Subcutaneous adipose tissue (tissue), 4 donors: ENCODE results near the gene LOXL1. TPM values are rescaled to one million over a fixed set of nuclear protein-coding genes. Genes with fewer than 3 reads are reported as not detected.

Experiments used
- total RNA-seq, 4 donors: library from RNA; depleted of rRNA; stranded (reverse); fragments of >200 nt; gene quantifications; one replicate each; pipeline ENCODE4 v1.1.0, GENCODE V29; 2016
- TF ChIP-seq, protein P1 (sequence below): fragments of 450-650 bp; IDR thresholded peaks from one replicate; pipeline ENCODE4 v1.5.1; 2016; ENCODE audit warnings: low read depth, mild to moderate bottlenecking, control low read depth, antibody characterized with exemption, moderate library complexity

LOXL1 gene
- total RNA-seq, 4 donors from 2014 or later, result 4.2 to 9.2 (median 6.3) TPM

DNA sequence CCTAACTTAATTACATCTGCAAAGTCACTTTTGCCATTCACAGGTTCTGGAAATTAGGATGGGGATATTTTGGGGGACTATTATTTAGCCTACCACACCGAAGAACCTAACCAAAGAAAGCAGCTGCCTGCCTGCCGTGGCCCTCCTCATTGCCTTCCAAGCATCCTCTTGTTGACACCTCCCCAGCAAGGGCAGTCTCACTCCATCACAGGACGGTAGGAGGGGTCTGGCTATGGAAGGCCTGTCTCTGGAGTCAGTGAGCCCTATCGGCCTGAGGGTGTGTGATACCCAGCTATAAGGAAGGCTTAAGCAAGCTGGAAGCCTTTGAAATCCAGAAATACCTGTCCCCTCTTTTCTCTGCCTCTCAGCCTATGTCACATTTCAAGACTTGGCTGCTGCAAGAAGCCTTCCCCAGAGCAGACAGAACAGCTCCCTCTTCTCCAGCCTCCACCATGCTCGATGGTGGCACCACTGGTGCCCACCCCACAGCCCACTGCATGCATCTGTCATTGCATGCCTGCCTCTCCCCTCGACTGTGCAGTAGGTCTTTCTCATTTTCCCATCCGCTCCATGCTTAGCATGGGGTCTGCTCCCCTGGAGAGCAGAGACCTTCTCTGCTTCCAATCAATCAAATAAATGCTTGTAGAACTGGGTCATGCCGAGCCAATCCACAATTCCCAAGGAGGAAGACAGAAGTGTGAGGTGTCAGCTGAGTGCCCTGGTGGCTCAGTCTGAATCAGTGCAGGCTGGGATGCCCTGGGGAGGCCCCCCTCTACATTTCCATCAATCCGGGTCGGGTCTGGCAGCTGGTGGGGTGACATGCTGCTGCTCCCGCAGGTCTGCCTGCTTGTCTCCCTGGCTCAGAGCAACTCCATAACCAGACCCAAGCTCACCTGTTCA, 23.9 kb upstream of the LOXL1 start:
- TF ChIP-seq, protein P1, sequence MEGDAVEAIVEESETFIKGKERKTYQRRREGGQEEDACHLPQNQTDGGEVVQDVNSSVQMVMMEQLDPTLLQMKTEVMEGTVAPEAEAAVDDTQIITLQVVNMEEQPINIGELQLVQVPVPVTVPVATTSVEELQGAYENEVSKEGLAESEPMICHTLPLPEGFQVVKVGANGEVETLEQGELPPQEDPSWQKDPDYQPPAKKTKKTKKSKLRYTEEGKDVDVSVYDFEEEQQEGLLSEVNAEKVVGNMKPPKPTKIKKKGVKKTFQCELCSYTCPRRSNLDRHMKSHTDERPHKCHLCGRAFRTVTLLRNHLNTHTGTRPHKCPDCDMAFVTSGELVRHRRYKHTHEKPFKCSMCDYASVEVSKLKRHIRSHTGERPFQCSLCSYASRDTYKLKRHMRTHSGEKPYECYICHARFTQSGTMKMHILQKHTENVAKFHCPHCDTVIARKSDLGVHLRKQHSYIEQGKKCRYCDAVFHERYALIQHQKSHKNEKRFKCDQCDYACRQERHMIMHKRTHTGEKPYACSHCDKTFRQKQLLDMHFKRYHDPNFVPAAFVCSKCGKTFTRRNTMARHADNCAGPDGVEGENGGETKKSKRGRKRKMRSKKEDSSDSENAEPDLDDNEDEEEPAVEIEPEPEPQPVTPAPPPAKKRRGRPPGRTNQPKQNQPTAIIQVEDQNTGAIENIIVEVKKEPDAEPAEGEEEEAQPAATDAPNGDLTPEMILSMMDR, result no peak

DNA sequence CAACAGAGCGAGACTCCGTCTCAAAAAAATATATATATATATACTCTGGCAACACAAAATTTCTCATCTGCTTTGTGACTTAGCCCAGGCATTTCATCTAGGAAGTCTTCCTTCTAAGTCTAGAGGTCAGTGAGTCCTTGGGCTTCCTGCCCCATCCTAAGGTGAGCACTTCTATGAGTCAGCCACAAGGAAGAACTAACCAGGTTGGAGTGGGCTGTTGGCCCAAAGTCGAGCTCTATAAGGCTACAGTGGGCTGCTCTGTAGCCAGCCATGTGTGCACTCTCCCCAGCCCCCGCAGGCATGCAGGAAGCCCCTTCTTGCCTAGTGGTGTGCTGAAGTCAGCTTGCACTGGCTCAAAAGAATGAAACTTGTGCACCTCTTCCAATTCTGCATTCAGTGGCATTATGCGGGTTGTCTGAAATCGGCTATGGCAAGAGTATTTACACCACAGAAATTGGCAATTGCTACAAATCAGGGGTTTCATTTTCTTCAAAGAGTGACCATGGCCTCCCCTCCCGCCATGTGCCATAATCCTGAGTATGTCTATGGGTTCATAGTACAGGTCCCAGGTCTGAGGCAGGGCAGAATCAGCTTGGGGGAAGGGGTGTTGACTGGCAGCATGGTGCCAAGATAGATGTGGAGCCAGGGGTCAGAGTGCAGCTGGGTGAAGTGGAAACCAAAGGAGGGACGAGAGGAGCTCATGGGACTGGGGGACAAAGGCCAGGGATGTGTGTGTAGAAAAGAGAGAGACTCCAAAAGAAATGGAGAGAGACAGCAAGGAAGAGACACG, 22.0 kb upstream of the LOXL1 start:
- TF ChIP-seq, protein P1, result no peak

DNA sequence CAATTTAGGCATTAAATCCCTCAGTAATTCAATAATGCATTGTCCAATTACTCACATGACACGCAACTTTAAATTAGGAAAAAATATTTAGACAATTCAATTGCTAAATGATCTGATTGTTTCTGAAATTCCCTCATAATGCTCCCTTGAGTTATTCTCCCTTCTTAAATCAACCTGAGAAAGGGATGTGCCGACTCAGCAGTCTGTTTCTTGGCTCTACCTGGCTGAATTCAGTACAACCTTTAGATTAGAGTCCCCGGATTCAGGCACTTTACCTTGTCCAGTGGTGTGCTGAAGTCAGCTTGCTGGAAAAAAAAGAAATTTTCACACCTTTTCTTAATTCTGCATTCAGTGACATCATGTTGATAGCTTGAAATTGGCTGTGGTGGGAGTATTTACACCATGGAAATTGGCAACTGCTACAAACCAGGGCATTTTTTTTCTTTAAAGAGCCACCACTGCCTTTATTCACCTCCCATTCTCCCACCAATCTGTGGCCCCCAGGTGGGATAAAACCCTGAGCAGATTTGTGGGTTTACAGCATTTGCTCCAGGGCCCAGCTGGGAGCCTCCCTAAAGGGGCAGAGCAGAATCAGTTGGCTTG, 20.9 kb upstream of the LOXL1 start:
- TF ChIP-seq, protein P1, result no peak

DNA sequence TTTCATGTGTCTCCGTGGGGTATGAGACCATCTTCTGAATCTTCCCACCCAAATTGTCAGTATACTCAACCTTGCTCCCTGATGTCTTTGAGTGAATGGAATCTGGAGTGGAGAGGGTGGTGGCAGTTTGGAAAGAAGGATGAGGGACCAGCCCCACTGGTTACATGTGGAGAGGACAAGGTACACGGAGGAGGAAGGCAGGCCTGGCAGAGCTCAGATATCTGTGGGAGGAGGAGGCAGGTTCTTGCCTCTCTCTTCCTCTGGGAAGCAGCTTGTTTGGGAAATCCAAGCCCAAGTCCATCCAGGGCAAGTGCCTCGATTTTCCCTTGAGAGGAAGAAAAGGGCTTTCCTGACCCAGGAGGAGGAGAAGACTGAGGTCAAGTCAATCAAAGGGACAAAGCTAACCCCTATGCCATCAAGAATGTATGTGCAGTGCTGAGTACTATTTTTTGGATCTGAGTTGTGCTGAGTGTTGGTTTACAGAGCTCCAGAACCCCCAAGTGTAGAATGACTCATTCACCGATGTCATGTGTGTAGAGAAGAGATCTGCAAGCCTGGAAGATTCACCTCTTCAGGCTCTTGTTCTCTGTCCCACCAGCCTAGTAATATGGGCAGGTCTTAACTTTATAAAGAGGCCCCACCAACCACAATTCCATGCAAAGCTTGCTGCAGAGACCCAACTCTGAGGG, 19.8 kb upstream of the LOXL1 start:
- TF ChIP-seq, protein P1, result no peak

DNA sequence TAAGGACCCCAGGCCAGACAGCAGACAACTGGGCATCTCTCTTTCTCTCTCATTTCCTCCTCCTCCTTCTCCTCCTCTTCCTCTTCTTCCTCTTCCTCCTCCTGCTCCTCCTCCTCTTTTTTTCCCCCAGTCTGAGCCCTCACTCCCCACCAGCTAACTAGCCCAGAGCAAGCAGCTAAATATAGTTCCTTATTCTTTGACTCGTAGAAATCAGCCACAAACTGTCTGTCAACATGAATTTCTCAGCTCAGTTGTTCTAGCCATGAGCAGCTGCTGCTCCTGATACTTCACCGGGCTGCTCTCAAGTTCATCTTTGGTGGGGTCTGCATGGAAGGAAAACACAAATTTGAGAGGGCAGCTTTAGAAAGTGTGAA, 19.2 kb upstream of the LOXL1 start:
- TF ChIP-seq, protein P1, result no peak

DNA sequence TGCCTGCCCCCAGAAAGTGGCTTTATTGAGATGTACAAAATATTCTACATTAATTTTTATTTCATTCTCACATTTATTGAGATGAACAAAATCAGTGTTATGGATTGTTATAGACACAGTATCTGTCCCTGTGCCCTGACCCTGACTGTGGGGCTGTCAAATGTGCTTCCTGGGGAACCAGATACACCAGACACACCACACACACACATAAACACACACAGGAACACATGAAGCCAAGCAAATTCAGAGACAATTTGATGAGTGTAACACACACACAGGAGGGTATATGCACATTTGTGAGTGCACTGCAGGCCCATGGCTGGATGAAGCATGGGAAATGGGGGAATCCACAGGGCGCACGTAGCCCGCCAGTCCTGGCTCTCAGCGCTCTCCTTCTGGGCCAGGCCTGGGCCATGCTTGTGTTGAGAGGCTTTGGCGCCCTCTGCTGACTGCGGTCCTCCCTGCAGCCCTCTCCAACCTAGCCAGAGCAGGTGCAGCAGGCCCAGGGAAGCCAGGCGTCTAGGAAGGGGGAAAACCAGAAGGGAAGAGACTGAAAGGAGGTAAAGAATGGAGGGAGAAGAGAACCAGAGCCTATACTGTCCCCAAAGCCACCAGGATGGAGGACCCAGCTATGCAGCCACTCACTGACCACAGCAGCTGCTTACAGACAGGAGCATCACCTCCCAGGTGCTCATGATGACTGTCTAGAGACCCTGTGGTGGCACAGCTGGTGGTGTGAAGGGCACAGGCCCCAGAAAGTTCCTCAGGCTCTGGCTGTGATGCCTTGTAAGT, 18.0 kb upstream of the LOXL1 start:
- TF ChIP-seq, protein P1, result no peak
